OCI-LY3 (cell line): Measurements from ENCODE around the gene PEX7.

Experiments used
- H2AFZ ChIP-seq: fragments of 200-600, 300-600 bp; shearing (Covaris generic); 2 replicates; pipeline ENCODE4 v1.6.0; 2014; ENCODE audit warnings: antibody characterized with exemption, low read depth, low read length
- H3K27ac ChIP-seq: fragments of 200-600, 300-600 bp; sonication (generic); 2 replicates; pipeline ENCODE4 v1.5.1; 2014; ENCODE audit warnings: mild to moderate bottlenecking, low read length, moderate library complexity, mixed read lengths
- H3K27me3 ChIP-seq: fragments of 200-600, 300-600 bp; sonication (generic); 2 replicates; pipeline ENCODE4 v1.6.1; 2014; ENCODE audit warnings: low read depth, low read length, mixed read lengths
- H3K36me3 ChIP-seq: fragments of 200-600, 300-600 bp; sonication (generic); replicated peaks from 2 replicates; pipeline ENCODE3; 2014; ENCODE audit warnings: low read depth, low read length, mixed read lengths
- H3K4me1 ChIP-seq: fragments of 300-600, 200-600 bp; sonication (generic); 2 replicates; pipeline ENCODE4 v1.6.1; 2014; ENCODE audit warnings: low read length, mixed read lengths
- H3K4me2 ChIP-seq: fragments of 200-600, 300-600 bp; sonication (generic); 2 replicates; pipeline ENCODE4 v1.6.1; 2014; ENCODE audit warnings: low read length, mixed read lengths
- H3K4me3 ChIP-seq: fragments of 300-600, 200-600 bp; sonication (generic); 2 replicates; pipeline ENCODE4 v1.5.1; 2014; ENCODE audit warnings: antibody characterized with exemption, mild to moderate bottlenecking, low read length, moderate library complexity
- H3K79me2 ChIP-seq: fragments of 300-600, 200-600 bp; shearing (Covaris generic); 2 replicates; pipeline ENCODE4 v1.6.1; 2014; ENCODE audit warnings: mild to moderate bottlenecking, low read length, mixed read lengths
- H3K9ac ChIP-seq: fragments of 300-600, 200-600 bp; shearing (Covaris generic); 2 replicates; pipeline ENCODE4 v1.6.0; 2014; ENCODE audit warnings: mild to moderate bottlenecking, low read length, moderate library complexity
- H3K9me3 ChIP-seq: fragments of 200-600, 300-600 bp; shearing (Covaris generic); 2 replicates; pipeline ENCODE4 v1.6.1; 2014; ENCODE audit warnings: low read length, mixed read lengths; ENCODE audit not compliant: insufficient read depth
- H4K20me1 ChIP-seq: fragments of 200-600, 300-600 bp; sonication (generic); 2 replicates; pipeline ENCODE4 v1.6.1; 2016; ENCODE audit warnings: low read length, mixed read lengths; ENCODE audit not compliant: insufficient read depth
- EZH2phosphoT487 ChIP-seq: fragments of 200-600 bp; shearing (Covaris generic); IDR thresholded peaks from 2 replicates; pipeline ENCODE4 v1.6.1; 2018; ENCODE audit warnings: antibody characterized with exemption, mixed run types, low read depth
- TF ChIP-seq, protein P1 (sequence below): fragments of 200-600, 300-600 bp; sonication (generic); IDR thresholded peaks from 2 replicates; pipeline ENCODE4 v1.5.1; 2014; ENCODE audit warnings: antibody characterized with exemption, low read length, low read depth

PEX7 gene

DNA sequence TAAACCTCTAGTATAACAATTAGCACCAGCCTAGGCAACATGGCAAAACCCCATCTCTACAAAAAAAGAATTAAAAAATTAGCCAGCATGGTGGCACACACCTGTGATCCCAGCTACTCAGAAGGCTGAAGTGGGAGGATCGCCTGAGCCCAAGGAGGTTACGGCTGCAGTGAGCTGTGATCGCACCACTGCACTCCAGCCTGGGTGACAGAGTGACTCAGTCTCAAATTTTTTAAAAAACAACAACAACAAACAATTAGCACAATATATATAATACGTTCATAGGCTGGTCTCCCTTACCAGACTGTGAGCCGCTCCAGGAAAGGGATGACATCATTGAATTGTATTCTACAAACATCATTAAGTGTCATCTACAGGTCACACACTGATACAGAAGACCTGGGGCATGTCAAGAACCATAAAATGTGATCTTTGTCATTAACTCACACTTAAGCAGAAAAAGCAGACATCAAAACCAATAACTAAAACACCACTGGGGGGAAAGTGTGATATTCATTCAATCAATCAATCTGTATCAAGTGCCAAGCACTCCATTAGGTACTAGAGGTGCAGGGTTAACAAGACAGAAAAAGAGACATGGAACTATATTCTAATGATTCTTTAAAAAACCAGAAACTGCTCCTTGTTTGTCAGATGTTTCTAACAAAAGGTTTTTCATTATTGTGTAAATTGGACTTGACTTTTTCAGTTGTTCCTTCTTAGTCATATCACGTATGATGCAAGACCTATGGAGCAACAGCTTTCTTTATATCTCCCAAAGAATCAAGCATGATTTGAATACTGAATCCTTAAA is 48.0 kb upstream of the PEX7 start:
- no peak overlapping the region for H3K27ac ChIP-seq
- TF ChIP-seq, protein P1, sequence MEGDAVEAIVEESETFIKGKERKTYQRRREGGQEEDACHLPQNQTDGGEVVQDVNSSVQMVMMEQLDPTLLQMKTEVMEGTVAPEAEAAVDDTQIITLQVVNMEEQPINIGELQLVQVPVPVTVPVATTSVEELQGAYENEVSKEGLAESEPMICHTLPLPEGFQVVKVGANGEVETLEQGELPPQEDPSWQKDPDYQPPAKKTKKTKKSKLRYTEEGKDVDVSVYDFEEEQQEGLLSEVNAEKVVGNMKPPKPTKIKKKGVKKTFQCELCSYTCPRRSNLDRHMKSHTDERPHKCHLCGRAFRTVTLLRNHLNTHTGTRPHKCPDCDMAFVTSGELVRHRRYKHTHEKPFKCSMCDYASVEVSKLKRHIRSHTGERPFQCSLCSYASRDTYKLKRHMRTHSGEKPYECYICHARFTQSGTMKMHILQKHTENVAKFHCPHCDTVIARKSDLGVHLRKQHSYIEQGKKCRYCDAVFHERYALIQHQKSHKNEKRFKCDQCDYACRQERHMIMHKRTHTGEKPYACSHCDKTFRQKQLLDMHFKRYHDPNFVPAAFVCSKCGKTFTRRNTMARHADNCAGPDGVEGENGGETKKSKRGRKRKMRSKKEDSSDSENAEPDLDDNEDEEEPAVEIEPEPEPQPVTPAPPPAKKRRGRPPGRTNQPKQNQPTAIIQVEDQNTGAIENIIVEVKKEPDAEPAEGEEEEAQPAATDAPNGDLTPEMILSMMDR, result no peak
- TF ChIP-seq EZH2phosphoT487, result no peak
- no peak overlapping the region for H3K9ac ChIP-seq

DNA sequence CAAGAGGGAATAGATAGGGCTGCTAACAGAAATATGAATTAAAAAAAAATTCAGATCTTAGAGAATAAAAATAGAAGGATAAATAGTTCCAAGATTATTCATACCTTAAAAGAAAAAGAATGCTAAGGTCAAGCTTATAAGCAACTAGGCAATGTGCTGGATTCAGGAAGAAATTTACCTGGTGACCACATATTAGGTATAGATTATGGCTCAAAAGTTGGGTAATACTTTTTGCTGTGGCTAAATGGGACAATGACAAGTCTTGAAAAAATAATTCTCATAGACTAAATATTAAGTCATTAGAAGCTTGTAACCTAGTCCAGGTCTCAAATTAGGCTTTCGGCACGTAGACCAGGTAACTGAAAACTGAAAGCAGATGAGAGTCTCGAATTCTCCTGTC is 47.3 kb upstream of the PEX7 start:
- H3K79me2 ChIP-seq, result no peaks in the 10 kb centered on the region
- no peak overlapping the region for H3K9ac ChIP-seq
- no peaks in the 10 kb centered on the region for H3K36me3 ChIP-seq
- no peak overlapping the region for H2AFZ ChIP-seq
- H3K27ac ChIP-seq, result no peak overlapping the region
- no peaks in the 10 kb centered on the region for H4K20me1 ChIP-seq
- TF ChIP-seq, protein P1, result no peak
- no peak for TF ChIP-seq EZH2phosphoT487
- H3K4me1 ChIP-seq, result peaks cover 15% of the 10 kb centered on the region
- H3K4me2 ChIP-seq, result no peak overlapping the region
- no peaks in the 10 kb centered on the region for H3K9me3 ChIP-seq
- no peak overlapping the region for H3K4me3 ChIP-seq
- no peaks in the 10 kb centered on the region for H3K27me3 ChIP-seq

More for the DNA sequence above, 48.0 kb upstream of the PEX7 start:
- no peak overlapping the region for H3K4me2 ChIP-seq
- no peak overlapping the region for H2AFZ ChIP-seq
- H3K9me3 ChIP-seq, result no peaks in the 10 kb centered on the region
- no peaks in the 10 kb centered on the region for H3K27me3 ChIP-seq
- peaks cover 15% of the 10 kb centered on the region for H3K4me1 ChIP-seq
- H3K36me3 ChIP-seq, result no peaks in the 10 kb centered on the region
- no peaks in the 10 kb centered on the region for H4K20me1 ChIP-seq
- no peaks in the 10 kb centered on the region for H3K79me2 ChIP-seq
- no peak overlapping the region for H3K4me3 ChIP-seq

DNA sequence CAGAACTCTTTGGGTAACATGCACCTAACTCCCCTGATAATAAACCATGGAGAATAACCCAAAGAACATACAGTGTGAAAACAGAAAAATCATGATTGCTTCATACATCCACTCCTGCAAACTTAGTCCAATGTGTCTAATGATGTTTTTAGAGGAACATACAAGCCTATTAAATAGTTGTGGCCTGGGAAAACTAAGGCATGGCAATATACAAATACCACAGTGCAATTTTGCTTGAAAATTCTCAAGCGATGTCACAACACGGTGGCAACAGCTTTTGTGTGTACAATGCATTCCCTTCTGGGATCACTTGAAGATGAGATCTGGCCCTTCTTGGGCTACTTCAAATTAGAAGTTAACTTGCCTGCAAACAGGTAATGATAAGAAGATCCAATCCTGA is 46.8 kb upstream of the PEX7 start:
- no peak overlapping the region for H3K4me3 ChIP-seq
- H3K27ac ChIP-seq, result no peak overlapping the region
- no peaks in the 10 kb centered on the region for H4K20me1 ChIP-seq
- TF ChIP-seq, protein P1, result no peak
- no peak for TF ChIP-seq EZH2phosphoT487
- peaks cover 15% of the 10 kb centered on the region for H3K4me1 ChIP-seq
- no peak overlapping the region for H2AFZ ChIP-seq
- no peaks in the 10 kb centered on the region for H3K27me3 ChIP-seq
- no peaks in the 10 kb centered on the region for H3K9me3 ChIP-seq
- H3K79me2 ChIP-seq, result no peaks in the 10 kb centered on the region
- H3K4me2 ChIP-seq, result no peak overlapping the region
- H3K36me3 ChIP-seq, result no peaks in the 10 kb centered on the region
- no peak overlapping the region for H3K9ac ChIP-seq

DNA sequence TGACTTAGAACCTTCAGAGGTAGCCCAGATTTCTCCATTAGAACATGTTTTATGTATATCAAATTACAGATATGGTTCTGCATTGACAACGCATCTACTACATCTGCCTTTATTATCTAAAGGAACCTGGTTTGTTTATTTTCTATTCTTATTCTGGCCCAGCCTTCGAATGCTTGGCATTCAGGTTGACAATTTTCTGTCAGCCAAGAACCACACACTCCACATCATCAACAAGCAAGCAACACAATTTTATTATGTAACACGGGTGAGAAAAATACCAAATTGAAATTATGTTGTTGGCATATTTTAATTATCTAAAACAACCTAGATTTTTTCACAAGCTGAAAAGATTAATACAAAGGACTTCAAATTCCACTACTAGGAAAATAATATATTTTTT is 44.7 kb upstream of the PEX7 start:
- no peaks in the 10 kb centered on the region for H3K36me3 ChIP-seq

More for the DNA sequence above, 44.7 kb upstream of the PEX7 start:
- Histone ChIP-seq H3K27ac (no peak overlapping the region), H3K79me2 (no peaks in the 10 kb centered on the region), H3K4me1 (peaks cover 8% of the 10 kb centered on the region), H3K4me3 (no peak overlapping the region), H3K9ac (no peak overlapping the region), H3K9me3 (no peaks in the 10 kb centered on the region), H3K4me2 (no peak overlapping the region), H3K27me3 (no peaks in the 10 kb centered on the region), H4K20me1 (no peaks in the 10 kb centered on the region), H2AFZ (no peak overlapping the region)
- TF ChIP-seq EZH2phosphoT487, result no peak
- TF ChIP-seq, protein P1, result no peak
